DMS79 (cell line): Measurements from ENCODE around the gene TMEM171.

Experiments
- DNase-seq: peaks from one replicate; lab custom pipeline; 2025; lab: John Stamatoyannopoulos, UW

The TMEM171 gene

GRCh38 chr5:73120222-73121118, at the start of gene TMEM171:
TSS of gene TMEM171 (plus strand) at chr5:73120575. CDS start at chr5:73123374, 2,799 bp downstream.
- DNase-seq, result no peak

- no peak for DNase-seq
Observed at GRCh38 chr5:73081093-73081492, 39.3 kb upstream of the TMEM171 start.

GRCh38 chr5:73088026-73088425, 32.3 kb upstream of the TMEM171 start:
- DNase-seq, result no peak

GRCh38 chr5:73093943-73094342, 26.4 kb upstream of the TMEM171 start:
- DNase-seq, result no peak

GRCh38 chr5:73094415-73094814, 26.0 kb upstream of the TMEM171 start:
- no peak for DNase-seq

GRCh38 chr5:73095564-73096238, 24.7 kb upstream of the TMEM171 start:
- DNase-seq, result no peak

GRCh38 chr5:73096239-73096575, 24.2 kb upstream of the TMEM171 start:
- DNase-seq, result no peak

- DNase-seq, result no peak
Observed at GRCh38 chr5:73097740-73098139, 22.6 kb upstream of the TMEM171 start.

GRCh38 chr5:73100109-73100508, 20.3 kb upstream of the TMEM171 start:
- DNase-seq, result no peak

GRCh38 chr5:73103870-73104299, 16.5 kb upstream of the TMEM171 start:
- peak; percentile 53 for DNase-seq

- no peak for DNase-seq
Observed at GRCh38 chr5:73104326-73104725, 16.0 kb upstream of the TMEM171 start.

GRCh38 chr5:73106335-73106734, 14.0 kb upstream of the TMEM171 start:
- DNase-seq, result no peak

GRCh38 chr5:73110190-73110589, 10.2 kb upstream of the TMEM171 start:
- DNase-seq, result no peak

GRCh38 chr5:73111536-73111935, 8.8 kb upstream of the TMEM171 start:
- DNase-seq, result no peak

GRCh38 chr5:73112359-73112758, 8.0 kb upstream of the TMEM171 start:
- no peak for DNase-seq

GRCh38 chr5:73114044-73114688, 6.2 kb upstream of the TMEM171 start:
- DNase-seq, result no peak

GRCh38 chr5:73115399-73116051, 4.8 kb upstream of the TMEM171 start:
- DNase-seq, result no peak

GRCh38 chr5:73116506-73116905, 3.9 kb upstream of the TMEM171 start:
- DNase-seq, result no peak

GRCh38 chr5:73117088-73117740, 3.2 kb upstream of the TMEM171 start:
- no peak for DNase-seq

GRCh38 chr5:73118391-73118973, 1.9 kb upstream of the TMEM171 start:
- DNase-seq, result peak; percentile 19

GRCh38 chr5:73119451-73120157, 771 bp upstream of the TMEM171 start:
- DNase-seq, result no peak
